Right lobe of liver (tissue), 6 donors: ENCODE measurements around the gene LHX4. TPM values are rescaled to one million over a fixed set of nuclear protein-coding genes. Genes with fewer than 3 reads are reported as not detected.

Experiments used
- ATAC-seq, 4 donors: fragments of 200-7000 bp; cut with Tn5 transposase; one replicate each; pipeline ENCODE4 v1.9.1; 2020; ENCODE audit warnings: mild to moderate bottlenecking in 4 of 4, moderate library complexity in 4 of 4
- DNase-seq, 3 donors: peaks; one replicate each; pipeline ENCODE4 v3.0.0-alpha.2; 2020
- H3K27ac ChIP-seq, 3 donors: fragments of 200-600 bp; one replicate each; pipeline ENCODE4 v1.8.0; 2022
- H3K27me3 ChIP-seq, 2 donors: fragments of 200-600 bp; one replicate each; pipeline ENCODE4 v1.8.0; 2022
- H3K36me3 ChIP-seq, 4 donors: fragments of 200-600 bp; sonication (generic) in 1 of 4; one replicate each; pipeline versions ENCODE4 v1.5.1 to v1.8.0; 2017 to 2022; ENCODE audit warnings: control low read depth in 1 of 4
- H3K4me1 ChIP-seq, 4 donors: fragments of 200-600 bp; sonication (generic) in 1 of 4; one replicate each; pipeline versions ENCODE4 v1.5.1 to v1.8.0; 2017 to 2022; ENCODE audit warnings: control low read depth in 1 of 4
- H3K4me3 ChIP-seq, 3 donors: fragments of 200-600 bp; one replicate each; pipeline ENCODE4 v1.8.0; 2022
- H3K9me3 ChIP-seq, 4 donors: fragments of 200-600 bp; sonication (generic) in 1 of 4; one replicate each; pipeline versions ENCODE4 v1.5.1 to v1.8.0; 2017 to 2022; ENCODE audit warnings: control low read depth in 1 of 4
- POLR2A ChIP-seq: fragments of 450-650 bp; IDR thresholded peaks from one replicate; pipeline ENCODE4 v1.6.1; 2017; ENCODE audit warnings: antibody characterized with exemption, mild to moderate bottlenecking
- WGBS: methylation state at CpG from one replicate; pipeline ENCODE4 v1.1.6; 2018; ENCODE audit warnings: low coverage, low lambda C conversion rate; ENCODE audit not compliant: insufficient coverage; ENCODE audit errors: missing lambda C conversion rate; 5-methylcytosine and 5-hydroxymethylcytosine counted together
- intact Hi-C, 2 donors: fragments of 100-400 bp; cut with DNase I; formaldehyde crosslinking; loops; one replicate each; pipeline versions ENCODE4 v1.11.2 to v1.14.1; 2022
- total RNA-seq, 6 experiments: library from RNA; depleted of rRNA in 2 of 6; stranded (reverse); fragments of >200 nt in 2 of 6; fragmentation: NEBNext Ultra II Directional in 3 of 6; extraction: Animal tissue kit (Norgen Biotek cat#: 25700) in 3 of 6; gene quantifications; one replicate each; pipeline versions ENCODE4 v1.1.0 to v1.2.4, GENCODE V29; 2016 to 2023
- TF ChIP-seq, protein P1 (sequence below), 4 donors: fragments of 200-600 bp in 3 of 4; fragments of 450-650 bp in 1 of 4; IDR thresholded peaks; one replicate each; pipeline versions ENCODE4 v1.5.1 to v1.8.0; 2016 to 2022; ENCODE audit warnings: antibody characterized with exemption in 4 of 4, mild to moderate bottlenecking in 2 of 4
- donor health status: DM: no; HTN: yes; CAD: no.
- donor health status: DM: no; HTN: no; CAD: no.
- donor health status: DM: no; HTN: no; CAD: no.
- donor health status: DM: no; HTN: yes; CAD: no.
- donor health status: DM: no; HTN: yes; CAD: no.

Gene LHX4
- total RNA-seq, 6 experiments from 2014 or later, result not detected

DNA sequence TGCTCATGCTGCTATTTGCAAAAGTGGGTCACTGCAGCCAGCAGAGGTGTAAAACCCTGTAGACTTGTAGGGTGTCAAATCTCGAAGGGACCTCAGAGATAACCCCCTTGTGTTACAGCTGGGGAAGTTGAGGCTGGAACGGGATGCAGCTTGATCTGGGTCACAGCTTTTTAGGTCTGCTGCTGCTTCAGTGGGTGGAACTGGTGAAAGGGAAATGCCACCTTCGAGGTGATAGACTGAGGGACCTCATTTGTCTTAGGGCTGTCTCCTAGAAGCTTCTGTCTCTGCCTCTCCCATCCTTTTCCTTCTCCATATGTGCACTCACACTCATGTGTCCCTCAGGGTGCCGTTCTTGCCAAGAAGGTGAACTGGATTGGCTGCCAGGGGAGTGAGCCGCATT, 40.0 kb upstream of the LHX4 start:
- no peaks in the 10 kb centered on the region for H3K36me3 ChIP-seq
- H3K4me3 ChIP-seq, result no peak overlapping the region
- no peaks in the 10 kb centered on the region for H3K27me3 ChIP-seq
- 57% methylated on average over 5 of the region's 5 CpGs for WGBS
- intact Hi-C loops, result no loop called here
- DNase-seq, result no peak
- no peaks in the 10 kb centered on the region for H3K9me3 ChIP-seq
- no peak for ATAC-seq
- no peak overlapping the region for H3K27ac ChIP-seq
- no peak for TF ChIP-seq POLR2A
- TF ChIP-seq, protein P1, sequence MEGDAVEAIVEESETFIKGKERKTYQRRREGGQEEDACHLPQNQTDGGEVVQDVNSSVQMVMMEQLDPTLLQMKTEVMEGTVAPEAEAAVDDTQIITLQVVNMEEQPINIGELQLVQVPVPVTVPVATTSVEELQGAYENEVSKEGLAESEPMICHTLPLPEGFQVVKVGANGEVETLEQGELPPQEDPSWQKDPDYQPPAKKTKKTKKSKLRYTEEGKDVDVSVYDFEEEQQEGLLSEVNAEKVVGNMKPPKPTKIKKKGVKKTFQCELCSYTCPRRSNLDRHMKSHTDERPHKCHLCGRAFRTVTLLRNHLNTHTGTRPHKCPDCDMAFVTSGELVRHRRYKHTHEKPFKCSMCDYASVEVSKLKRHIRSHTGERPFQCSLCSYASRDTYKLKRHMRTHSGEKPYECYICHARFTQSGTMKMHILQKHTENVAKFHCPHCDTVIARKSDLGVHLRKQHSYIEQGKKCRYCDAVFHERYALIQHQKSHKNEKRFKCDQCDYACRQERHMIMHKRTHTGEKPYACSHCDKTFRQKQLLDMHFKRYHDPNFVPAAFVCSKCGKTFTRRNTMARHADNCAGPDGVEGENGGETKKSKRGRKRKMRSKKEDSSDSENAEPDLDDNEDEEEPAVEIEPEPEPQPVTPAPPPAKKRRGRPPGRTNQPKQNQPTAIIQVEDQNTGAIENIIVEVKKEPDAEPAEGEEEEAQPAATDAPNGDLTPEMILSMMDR (IDR thresholded peaks at IDR 0.05), result no peak
- H3K4me1 ChIP-seq, result no peaks in the 10 kb centered on the region

DNA sequence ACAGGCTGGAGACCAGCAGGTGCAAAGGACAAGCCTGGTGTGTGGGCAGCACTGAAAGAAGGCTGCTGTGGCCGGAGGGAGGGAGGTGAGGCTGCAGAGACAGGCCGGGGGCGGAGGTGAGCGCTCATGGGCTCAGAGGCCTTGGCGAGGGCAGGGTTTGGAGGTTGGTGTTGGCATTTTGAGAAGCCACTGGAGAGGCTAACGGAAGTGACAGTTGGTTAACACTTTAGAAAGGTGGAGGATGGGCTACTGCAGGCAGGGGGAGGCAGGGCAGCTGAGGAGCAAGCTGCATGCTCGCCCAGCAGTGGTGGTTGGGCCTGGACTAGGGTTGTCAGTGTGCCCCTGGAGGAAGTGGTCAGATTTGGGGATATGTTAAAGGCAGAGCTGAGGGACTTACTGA, 37.9 kb upstream of the LHX4 start:
- 70% methylated on average over 2 of the region's 7 CpGs for WGBS
- H3K9me3 ChIP-seq, result no peaks in the 10 kb centered on the region
- H3K27me3 ChIP-seq, result no peaks in the 10 kb centered on the region
- intact Hi-C loops, result no loop called here
- no peak overlapping the region for H3K4me3 ChIP-seq
- no peak for TF ChIP-seq POLR2A
- TF ChIP-seq, protein P1 (IDR thresholded peaks at IDR 0.05), result no peak
- H3K27ac ChIP-seq, result no peak overlapping the region
- no peaks in the 10 kb centered on the region for H3K4me1 ChIP-seq
- DNase-seq (no peak), ATAC-seq (no peak)
- H3K36me3 ChIP-seq, result no peaks in the 10 kb centered on the region

DNA sequence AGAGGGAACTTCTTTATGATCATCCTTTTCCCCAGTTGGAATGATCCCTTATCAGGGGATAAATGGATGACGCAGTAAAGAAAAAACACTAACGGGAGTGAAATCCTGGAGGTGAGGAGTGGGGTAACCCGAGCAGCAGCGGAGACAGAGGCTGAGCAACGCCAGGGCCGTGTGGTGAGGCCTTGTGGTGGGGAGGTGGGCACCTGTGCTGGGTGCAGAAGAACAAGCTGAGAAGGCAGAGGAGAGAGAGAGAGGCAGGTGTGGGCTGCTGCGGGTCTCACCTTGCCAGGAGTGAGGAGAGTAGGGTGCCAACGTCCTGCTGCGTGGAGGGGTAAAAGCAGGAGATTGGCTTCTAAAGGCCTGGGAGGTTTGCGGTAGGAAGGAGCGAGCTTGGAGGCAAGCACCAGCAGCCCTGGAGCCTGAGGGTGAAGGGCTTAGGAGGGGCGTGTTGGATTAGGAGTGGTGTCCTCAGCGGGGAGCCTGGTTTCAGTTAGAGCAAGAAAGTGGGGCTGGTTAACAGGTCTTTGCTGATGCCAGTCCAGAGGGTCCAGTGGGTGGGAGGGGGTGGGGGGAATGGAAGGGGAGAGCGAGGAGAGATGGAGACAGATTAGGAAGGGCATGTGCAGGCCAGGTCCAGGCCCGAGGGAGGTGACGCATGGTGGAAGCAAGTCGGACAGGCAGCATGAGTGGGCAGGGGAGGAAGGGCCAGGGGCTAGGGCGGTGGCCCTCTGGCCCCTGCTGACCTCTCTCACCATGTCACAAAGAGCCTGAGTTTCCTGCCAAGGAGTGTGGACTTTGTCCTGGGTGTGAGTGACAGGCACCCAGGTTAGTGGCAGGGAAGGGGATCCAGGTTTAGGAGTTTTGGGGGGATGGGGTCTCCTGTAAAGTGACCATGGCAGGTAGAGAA, 36.7 kb upstream of the LHX4 start:
- no peak for TF ChIP-seq POLR2A
- TF ChIP-seq, protein P1 (IDR thresholded peaks at IDR 0.05), result no peak
- 82% methylated on average over 17 of the region's 18 CpGs for WGBS
- H3K27me3 ChIP-seq, result no peaks in the 10 kb centered on the region
- no peaks in the 10 kb centered on the region for H3K36me3 ChIP-seq
- no peaks in the 10 kb centered on the region for H3K4me1 ChIP-seq
- intact Hi-C loops, result no loop called here
- DNase-seq (no peak), ATAC-seq (peak; percentile 59 to 81 (median 70))
- no peak overlapping the region for H3K4me3 ChIP-seq
- no peak overlapping the region for H3K27ac ChIP-seq
- H3K9me3 ChIP-seq, result no peaks in the 10 kb centered on the region

DNA sequence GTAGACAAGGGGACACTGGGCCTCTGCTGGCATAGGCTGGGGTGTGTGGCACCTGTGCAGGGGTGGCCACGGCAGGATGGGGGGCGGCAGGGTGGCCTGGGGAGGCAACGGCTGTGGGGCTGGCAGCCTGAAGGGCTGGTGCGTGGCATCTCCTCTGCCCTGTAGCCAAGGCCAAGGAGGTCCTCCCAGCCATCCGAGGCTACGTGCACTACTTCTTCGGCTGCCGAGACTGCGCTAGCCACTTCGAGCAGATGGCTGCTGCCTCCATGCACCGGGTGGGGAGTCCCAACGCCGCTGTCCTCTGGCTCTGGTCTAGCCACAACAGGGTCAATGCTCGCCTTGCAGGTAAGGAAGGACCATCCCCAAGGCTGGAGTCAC, 36.0 kb upstream of the LHX4 start:
- no peaks in the 10 kb centered on the region for H3K27me3 ChIP-seq
- TF ChIP-seq, protein P1 (IDR thresholded peaks at IDR 0.05), result no peak
- no peak for TF ChIP-seq POLR2A
- H3K27ac ChIP-seq, result no peak overlapping the region
- no peaks in the 10 kb centered on the region for H3K4me1 ChIP-seq
- H3K4me3 ChIP-seq, result no peak overlapping the region
- no peaks in the 10 kb centered on the region for H3K36me3 ChIP-seq
- no CpG with 5 or more reads among the region's 14 CpGs for WGBS
- ATAC-seq (no peak), DNase-seq (no peak)
- no peaks in the 10 kb centered on the region for H3K9me3 ChIP-seq
- intact Hi-C loops, result no loop called here
